K562 (cell line): ENCODE data around the gene RAB24. TPM values are rescaled to one million over a fixed set of nuclear protein-coding genes. Genes with fewer than 3 reads are reported as not detected.

Experiments used
- PREB ChIP-seq: sonication (generic); formaldehyde crosslinking; IDR thresholded peaks from 2 replicates; pipeline ENCODE4 v1.8.1; 2023; ENCODE audit warnings: mild to moderate bottlenecking, missing genetic modification reagents
- RERE ChIP-seq: sonication (generic); formaldehyde crosslinking; IDR thresholded peaks from 2 replicates; pipeline ENCODE4 v1.8.0; 2023; ENCODE audit warnings: missing genetic modification reagents, mild to moderate bottlenecking, borderline replicate concordance
- ZNF41 ChIP-seq: fragments of 250-450 bp; sonication (Bioruptor Pico); conservative IDR thresholded peaks from 2 replicates; pipeline ENCODE4 v1.4.0; 2020; ENCODE audit warnings: mild to moderate bottlenecking
- polyA plus RNA-seq, 8 experiments: library from polyadenylated mRNA; depleted of rRNA in 4 of 8; stranded (reverse) in 5 of 8; unstranded in 3 of 8; fragments of >200 nt; fragmentation: Nextera tagmentation in 2 of 8; fragmentation: Illumina TruSeq in 1 of 8; extraction: Ambion mirVana in 2 of 8; extraction: Trizol in 1 of 8; gene quantifications; 2 replicates each; pipeline versions ENCODE4 v1.2.1 to v1.2.3, GENCODE V29; 2011 to 2014; ENCODE audit warnings: inconsistent platforms in 1 of 8, missing spikeins in 1 of 8
- total RNA-seq, 7 experiments: library from RNA; depleted of rRNA in 6 of 7; stranded (reverse); fragments of >200 nt in 6 of 7; fragmentation: Illumina TruSeq in 2 of 7; extraction: Trizol in 2 of 7; gene quantifications; 2 replicates each; pipeline versions ENCODE4 v1.2.1 to v1.2.3, GENCODE V29; 2011 to 2021; ENCODE audit warnings: low replicate concordance in 1 of 7

Gene RAB24
- total and polyA plus RNA-seq, 9 of the 15 experiments (the other 6 are each of a cell fraction or from before 2014, with no cell fraction given): 13.9 to 107 (median 34.8) TPM

GRCh38 chr5:177308740-177309139 is 5.2 kb upstream of the RAB24 start (continued):
- TF ChIP-seq RERE: no peak
- no peak for TF ChIP-seq ZNF41 (CRISPR knock-in tag)
- TF ChIP-seq PREB (CRISPR knock-in tag): no peak
- TF ChIP-seq, all 486 proteins: peak for 0
